Effector memory CD8-positive, alpha-beta T cell (primary cell): ENCODE measurements around the gene NOCT.
"Not testable (repeated sequence)": the region's sequence is repeated elsewhere in the genome, so short reads cannot be mapped to it uniquely, and the experiment has no call there.

Source experiments
- ATAC-seq: fragments of 150-1000 bp; cut with Tn5 transposase; replicated peaks from 2 replicates; pipeline ENCODE4 v1.10.0; 2021; ENCODE audit warnings: mild to moderate bottlenecking, moderate library complexity
- DNase-seq, 3 experiments: peaks; one replicate each; pipeline ENCODE4 v3.0.0; 2021
- H3K27ac Mint-ChIP-seq, 2 donors: one replicate each; pipeline ENCODE4 v1.8.0; 2022; ENCODE audit warnings: mild to moderate bottlenecking in 2 of 2, mixed read lengths in 2 of 2, moderate library complexity in 2 of 2
- H3K27me3 Mint-ChIP-seq, 2 donors: one replicate each; pipeline ENCODE4 v1.8.0; 2022; ENCODE audit warnings: mixed read lengths in 2 of 2
- H3K36me3 Mint-ChIP-seq: one replicate; pipeline ENCODE4 v1.8.0; 2022; ENCODE audit warnings: mild to moderate bottlenecking, moderate library complexity, mixed read lengths; ENCODE audit not compliant: insufficient read depth
- H3K4me1 Mint-ChIP-seq, 2 donors: one replicate each; pipeline ENCODE4 v1.8.0; 2022; ENCODE audit warnings: low read depth in 2 of 2, mixed read lengths in 2 of 2
- H3K4me3 Mint-ChIP-seq, 2 donors: one replicate each; pipeline ENCODE4 v1.8.0; 2022; ENCODE audit warnings: mild to moderate bottlenecking in 2 of 2, mixed read lengths in 2 of 2, moderate library complexity in 2 of 2
- H3K9me3 Mint-ChIP-seq, 2 donors: one replicate each; pipeline ENCODE4 v1.8.0; 2022; ENCODE audit warnings: mixed read lengths in 2 of 2

The NOCT gene

DNA sequence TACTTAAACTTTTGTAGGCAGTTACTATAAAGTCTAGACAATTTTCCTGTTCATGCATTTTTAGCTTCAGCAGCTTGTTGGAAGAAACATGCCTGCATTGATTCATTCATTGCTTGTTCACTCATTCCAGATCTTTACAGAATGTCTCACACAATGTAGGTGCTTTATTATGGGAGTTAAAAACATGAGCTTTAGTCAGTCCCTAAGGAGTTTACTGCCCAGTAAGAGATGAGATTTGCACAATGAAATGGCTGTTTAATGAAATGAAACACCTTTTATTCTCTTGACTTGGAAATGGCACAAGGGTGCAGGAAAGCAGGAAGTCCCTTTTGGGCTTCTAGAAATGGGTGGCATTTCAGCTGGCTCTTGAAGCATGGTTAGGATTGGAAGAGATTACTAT, 2.9 kb downstream of the NOCT start:
- Mint-ChIP-seq H3K27me3 (no peaks in the 10 kb centered on the region), H3K36me3 (peaks cover 23% of the 10 kb centered on the region), H3K4me3 (no peak overlapping the region), H3K27ac (peak overlapping the region in 1 of 2 donors; percentile 9), H3K4me1 (peaks cover 14 to 16% of the 10 kb centered on the region in 2 donors), H3K9me3 (no peaks in the 10 kb centered on the region)
- no peak for DNase-seq
- no peak for ATAC-seq

DNA sequence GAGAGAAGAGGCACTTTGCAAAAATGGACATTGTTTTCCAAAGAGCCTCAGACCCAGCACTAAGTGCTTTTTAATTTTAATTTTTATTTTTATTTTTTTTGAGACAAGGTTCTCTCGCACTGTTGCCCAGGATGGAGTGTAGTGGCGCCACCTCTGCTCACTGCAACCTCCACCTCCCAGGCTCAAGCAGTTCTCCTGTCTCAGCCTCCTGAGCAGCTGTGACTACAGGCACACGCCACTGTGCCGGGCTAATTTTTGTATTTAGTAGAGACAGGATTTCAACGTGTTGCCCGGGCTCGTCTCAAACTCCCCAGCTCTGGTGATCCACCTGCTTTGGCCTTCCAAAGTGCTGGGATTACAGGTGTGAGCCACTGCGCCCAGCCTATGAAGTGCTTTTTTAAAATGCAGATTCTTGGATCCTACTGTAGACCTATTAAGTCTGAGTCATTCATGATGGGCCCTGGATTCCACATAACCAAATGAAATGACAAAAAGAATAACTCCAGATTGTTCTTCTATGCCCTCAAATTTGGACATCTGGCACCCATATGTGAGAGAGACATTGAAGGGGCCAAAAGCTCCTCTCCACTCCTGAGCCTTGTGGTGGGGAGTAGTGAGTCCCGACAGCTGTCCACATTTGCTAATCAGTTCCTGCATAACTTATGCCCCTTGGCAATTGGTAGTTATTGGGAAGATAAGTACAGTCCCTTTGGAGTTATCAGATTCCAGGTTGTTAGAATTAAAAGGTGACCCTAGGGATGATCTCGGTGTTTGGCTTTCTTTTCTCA, 3.6 kb downstream of the NOCT start:
- Mint-ChIP-seq H3K27me3 (no peaks in the 10 kb centered on the region), H3K9me3 (no peaks in the 10 kb centered on the region), H3K4me1 (peaks cover 14 to 16% of the 10 kb centered on the region in 2 donors), H3K27ac (peak overlapping the region in 1 of 2 donors; percentile 44), H3K4me3 (no peak overlapping the region), H3K36me3 (peaks cover 23% of the 10 kb centered on the region)
- DNase-seq (no peak), ATAC-seq (no peak)

DNA sequence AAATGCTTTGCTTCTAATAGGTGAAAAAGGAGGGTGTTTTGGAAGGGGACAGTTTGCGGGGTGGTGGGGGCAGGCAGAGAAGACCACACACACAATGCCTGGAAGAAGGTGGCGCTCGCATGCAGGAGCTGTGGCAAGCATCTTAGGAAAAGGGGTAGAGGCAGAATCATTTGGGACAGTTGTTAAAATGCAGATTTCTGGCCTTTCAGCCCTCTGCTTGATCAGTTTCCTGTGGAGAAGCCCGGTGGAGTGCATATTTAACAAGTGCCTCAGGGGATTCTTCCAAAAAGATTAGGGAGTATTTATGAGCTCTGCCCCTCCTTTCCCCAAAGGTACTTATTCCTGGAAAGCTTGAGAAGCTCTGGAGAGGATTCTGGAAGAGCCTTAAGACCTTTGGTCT, 4.8 kb downstream of the NOCT start:
- no peaks in the 10 kb centered on the region for H3K27me3 Mint-ChIP-seq
- DNase-seq (no peak), ATAC-seq (no peak)
- no peaks in the 10 kb centered on the region for H3K9me3 Mint-ChIP-seq
- H3K36me3 Mint-ChIP-seq, result peaks cover 19% of the 10 kb centered on the region
- H3K4me3 Mint-ChIP-seq, result no peak overlapping the region
- peaks cover 6 to 8% of the 10 kb centered on the region in 2 donors for H3K4me1 Mint-ChIP-seq
- H3K27ac Mint-ChIP-seq, result peak overlapping the region; percentile 41 to 44

DNA sequence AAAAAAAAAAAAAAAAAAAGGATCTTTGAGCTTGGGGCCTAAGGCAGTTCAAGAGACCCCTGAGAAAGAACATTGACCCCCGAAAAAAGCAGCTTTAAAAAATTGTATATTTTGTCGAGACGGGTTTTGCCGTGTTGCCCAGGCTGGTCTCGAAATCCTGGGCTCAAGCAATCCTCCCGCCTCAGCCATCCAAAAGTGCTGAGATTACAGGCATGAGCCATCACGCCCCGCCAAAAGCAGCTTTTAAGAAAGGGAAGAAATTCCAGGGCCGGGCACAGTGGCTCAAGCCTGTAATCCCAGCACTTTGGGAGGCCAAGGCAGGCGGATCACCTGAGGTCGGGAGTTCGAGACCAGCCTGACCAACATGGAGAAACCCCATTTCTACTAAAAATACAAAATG, 5.5 kb downstream of the NOCT start:
- H3K36me3 Mint-ChIP-seq, result peaks cover 14% of the 10 kb centered on the region
- not testable (repeated sequence) for DNase-seq, H3K4me3 Mint-ChIP-seq, H3K9me3 Mint-ChIP-seq, H3K4me1 Mint-ChIP-seq, H3K27me3 Mint-ChIP-seq, ATAC-seq, H3K27ac Mint-ChIP-seq

DNA sequence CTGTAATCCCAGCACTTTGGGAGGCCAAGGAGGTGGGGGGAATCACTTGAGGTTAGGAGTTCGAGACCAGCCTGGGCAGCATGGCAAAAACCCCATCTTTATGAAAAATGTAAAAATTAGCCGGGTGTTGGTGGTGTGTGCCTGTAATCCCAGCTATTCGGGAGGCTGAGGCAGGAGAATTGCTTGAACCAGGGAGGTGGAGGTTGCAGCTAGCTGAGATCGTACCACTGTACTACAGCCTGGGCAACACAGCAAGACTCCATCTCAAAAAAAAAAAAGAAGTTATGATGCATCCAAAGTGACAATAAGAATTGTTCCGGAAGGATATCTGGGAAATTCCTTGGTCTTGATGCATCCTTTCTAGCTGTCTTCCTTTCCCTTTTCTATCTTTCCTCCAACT, 7.3 kb downstream of the NOCT start:
- ATAC-seq (no peak), DNase-seq (no peak)
- no peaks in the 10 kb centered on the region for H3K27me3 Mint-ChIP-seq
- no peaks in the 10 kb centered on the region for H3K9me3 Mint-ChIP-seq
- no peak overlapping the region for H3K4me3 Mint-ChIP-seq
- no peak overlapping the region for H3K27ac Mint-ChIP-seq
- H3K36me3 Mint-ChIP-seq, result peaks cover 6% of the 10 kb centered on the region
- H3K4me1 Mint-ChIP-seq, result peaks cover 6 to 8% of the 10 kb centered on the region in 2 donors

DNA sequence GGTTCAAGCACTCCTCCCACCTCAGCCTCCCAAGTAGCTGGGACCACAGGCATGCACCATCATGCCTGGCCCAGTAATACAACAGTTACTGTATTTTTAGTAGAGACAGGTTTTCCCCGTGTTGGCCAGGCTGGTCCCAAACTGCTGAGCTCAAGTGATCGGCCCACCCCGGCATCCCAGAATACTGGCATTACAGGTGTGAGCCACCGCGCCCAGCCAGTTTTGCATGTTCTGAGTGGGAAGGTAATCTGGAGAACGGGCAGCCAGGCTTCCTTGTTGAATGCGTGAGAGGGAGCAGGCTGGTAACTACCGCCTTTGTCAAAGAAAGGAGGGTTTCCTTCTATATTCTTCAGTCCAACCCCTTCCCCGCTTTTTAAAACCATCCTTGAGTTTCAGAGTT, 9.1 kb downstream of the NOCT start:
- Mint-ChIP-seq H3K4me3 (no peak overlapping the region), H3K27me3 (no peaks in the 10 kb centered on the region), H3K27ac (peak overlapping the region in 1 of 2 donors; percentile 57), H3K4me1 (no peaks in the 10 kb centered on the region), H3K36me3 (peaks cover 18% of the 10 kb centered on the region), H3K9me3 (no peaks in the 10 kb centered on the region)
- ATAC-seq (no peak), DNase-seq (no peak)

DNA sequence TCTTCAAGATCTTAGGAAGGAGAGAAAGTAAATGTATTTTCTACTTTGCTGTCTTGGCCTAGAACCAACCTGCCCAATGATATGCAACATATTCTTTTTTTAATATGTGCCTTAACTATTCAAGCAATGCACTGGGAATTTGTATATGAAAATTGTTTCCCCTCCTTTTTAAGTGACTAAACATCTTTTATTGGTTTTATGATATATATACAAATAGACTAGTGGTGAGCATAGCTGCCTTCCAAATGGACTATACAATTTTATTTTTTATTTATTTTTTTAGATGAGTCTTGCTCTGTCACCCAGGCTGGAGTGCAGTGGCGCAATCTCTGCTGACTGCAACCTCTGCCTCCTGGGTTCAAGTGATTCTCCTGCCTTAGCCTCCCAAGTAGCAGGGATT, 10.3 kb downstream of the NOCT start:
- DNase-seq, result no peak
- Mint-ChIP-seq H3K4me1 (peaks cover 2 to 4% of the 10 kb centered on the region in 2 donors), H3K36me3 (peaks cover 14% of the 10 kb centered on the region), H3K27me3 (no peaks in the 10 kb centered on the region), H3K9me3 (no peaks in the 10 kb centered on the region), H3K27ac (no peak overlapping the region), H3K4me3 (no peak overlapping the region)
- no peak for ATAC-seq

DNA sequence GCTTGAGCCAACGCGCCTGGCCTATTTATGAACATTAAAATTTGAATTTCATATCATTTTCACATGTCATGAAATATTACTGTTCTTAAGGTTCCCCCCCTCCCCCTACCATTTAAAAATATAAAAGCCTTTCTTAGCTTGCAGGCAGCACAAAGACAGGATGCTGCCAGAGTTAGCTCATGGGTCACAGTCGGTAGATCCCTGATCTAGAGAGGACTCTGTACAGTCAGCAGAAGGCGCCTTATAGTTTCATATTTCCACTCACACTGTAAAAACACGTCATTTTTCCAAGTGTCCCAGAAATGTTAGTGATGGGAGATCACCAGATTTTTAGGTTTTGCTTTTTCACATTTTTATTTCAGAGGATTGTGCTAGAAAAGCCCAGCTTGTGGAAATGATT, 12.2 kb downstream of the NOCT start:
- peaks cover 17% of the 10 kb centered on the region for H3K36me3 Mint-ChIP-seq
- H3K27ac Mint-ChIP-seq, result no peak overlapping the region
- H3K27me3 Mint-ChIP-seq, result no peaks in the 10 kb centered on the region
- peaks cover 4 to 5% of the 10 kb centered on the region in 2 donors for H3K4me1 Mint-ChIP-seq
- no peak overlapping the region for H3K4me3 Mint-ChIP-seq
- no peak for DNase-seq
- ATAC-seq, result no peak
- no peaks in the 10 kb centered on the region for H3K9me3 Mint-ChIP-seq

DNA sequence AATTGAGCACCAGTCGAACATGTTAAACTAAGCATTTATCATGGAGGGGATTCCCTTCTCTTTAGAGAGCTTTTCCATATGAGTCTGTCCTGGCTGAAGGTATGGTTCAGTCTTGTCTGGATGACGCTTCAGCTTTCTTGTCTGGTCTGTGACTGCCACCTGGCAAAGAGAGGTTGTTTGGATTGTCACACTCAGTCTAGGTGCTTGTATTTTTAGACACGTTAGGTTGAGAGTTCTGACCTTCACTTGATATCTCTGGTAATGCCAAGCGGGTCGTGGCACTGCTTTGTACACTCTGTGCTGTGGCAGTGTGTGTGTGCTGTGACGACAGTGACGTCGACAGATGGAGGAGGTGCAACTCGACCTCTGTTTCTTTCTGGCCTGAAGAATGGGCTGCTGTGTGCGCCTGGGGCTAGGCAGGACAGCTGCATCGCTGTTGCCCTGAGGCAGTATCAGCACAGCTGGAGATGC, 12.6 kb downstream of the NOCT start:
- no peak for ATAC-seq
- Mint-ChIP-seq H3K27me3 (no peaks in the 10 kb centered on the region), H3K4me3 (no peak overlapping the region), H3K4me1 (peaks cover 4 to 5% of the 10 kb centered on the region in 2 donors), H3K9me3 (no peaks in the 10 kb centered on the region), H3K27ac (no peak overlapping the region), H3K36me3 (peaks cover 21% of the 10 kb centered on the region)
- DNase-seq, result no peak

DNA sequence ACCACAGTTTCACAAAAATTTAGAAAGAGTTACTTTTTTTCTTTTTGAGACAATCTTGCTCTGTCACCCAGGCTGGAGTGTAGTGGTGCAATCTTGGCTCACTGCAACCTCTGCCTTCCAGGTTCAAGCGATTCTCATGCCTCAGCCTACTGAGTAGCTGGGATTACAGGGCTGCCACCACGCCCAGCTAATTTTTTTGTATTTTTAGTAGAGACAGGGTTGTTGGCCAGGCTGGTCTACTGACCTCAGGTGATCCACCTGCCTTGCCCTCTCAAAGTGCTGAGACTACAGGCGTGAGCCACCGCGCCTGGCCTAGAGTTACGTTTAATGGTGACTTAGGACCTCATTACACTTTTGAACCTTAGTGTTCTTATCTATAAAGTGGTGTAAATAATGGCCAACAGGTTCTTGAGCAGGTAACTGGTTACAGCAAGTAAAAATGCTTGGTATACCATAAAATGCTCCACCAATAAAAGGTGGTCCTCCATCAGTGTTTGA, 14.3 kb downstream of the NOCT start:
- H3K27me3 Mint-ChIP-seq, H3K4me3 Mint-ChIP-seq, H3K9me3 Mint-ChIP-seq, ATAC-seq, H3K4me1 Mint-ChIP-seq, DNase-seq, H3K27ac Mint-ChIP-seq: not testable (repeated sequence)
- peaks cover 30% of the 10 kb centered on the region for H3K36me3 Mint-ChIP-seq

DNA sequence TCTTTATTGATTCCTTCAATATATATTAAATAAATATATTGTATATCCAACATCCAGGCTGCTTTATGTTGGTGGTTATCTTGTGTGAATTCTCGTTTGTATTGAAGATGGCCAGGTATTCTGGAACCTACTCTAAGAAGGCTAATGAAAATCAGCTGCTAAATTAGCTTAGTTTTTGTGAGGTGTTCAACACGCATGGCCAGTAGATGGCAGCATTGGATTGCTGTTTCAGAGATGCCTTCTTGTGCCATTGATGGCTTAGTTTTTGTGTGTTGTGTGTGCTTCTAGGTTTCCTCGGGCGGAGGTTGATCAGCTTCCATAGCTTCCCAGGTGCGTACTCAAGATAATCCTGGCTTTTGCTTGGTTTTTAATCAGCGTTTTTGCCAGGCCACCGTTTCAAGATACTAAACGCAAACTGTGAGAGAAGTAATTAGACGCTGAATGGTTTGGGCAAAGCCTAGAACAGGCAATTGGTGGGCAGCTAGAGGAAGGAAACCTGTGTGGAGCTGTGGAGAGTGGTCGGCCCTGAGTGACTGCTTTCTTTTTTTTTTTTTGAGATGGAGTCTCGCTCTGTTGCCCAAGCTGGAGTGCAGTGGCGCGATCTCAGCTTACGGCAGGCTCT, 15.1 kb downstream of the NOCT start:
- no peaks in the 10 kb centered on the region for H3K27me3 Mint-ChIP-seq
- H3K27ac Mint-ChIP-seq, result no peak overlapping the region
- ATAC-seq (peak; percentile 83), DNase-seq (peak; percentile 74 to 79 (median 79))
- H3K4me3 Mint-ChIP-seq, result no peak overlapping the region
- H3K36me3 Mint-ChIP-seq, result peaks cover 30% of the 10 kb centered on the region
- peaks cover 8 to 9% of the 10 kb centered on the region in 2 donors for H3K4me1 Mint-ChIP-seq
- H3K9me3 Mint-ChIP-seq, result no peaks in the 10 kb centered on the region

DNA sequence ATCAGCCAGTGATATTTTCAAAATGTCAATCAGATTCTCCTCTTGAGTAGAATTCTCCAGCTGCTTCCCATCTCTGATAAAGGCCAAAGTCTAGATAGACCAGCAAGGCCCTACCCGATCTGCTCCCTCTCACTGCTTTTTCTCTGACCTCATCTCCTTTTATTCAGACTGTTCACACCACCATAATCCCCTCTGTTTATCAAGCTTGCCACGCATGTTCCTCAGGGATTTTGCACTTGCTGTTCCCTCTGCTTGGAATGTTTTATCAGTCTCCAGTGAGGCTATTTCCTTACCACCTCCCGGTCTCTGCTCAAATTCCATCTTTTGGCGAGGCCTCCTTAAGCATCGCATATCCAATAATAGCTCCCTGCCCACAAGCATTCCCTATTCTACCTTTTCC, 20.1 kb downstream of the NOCT start:
- Mint-ChIP-seq H3K9me3 (no peaks in the 10 kb centered on the region), H3K27ac (peak overlapping the region; percentile 1 to 57), H3K4me3 (no peak overlapping the region), H3K36me3 (peaks cover 37% of the 10 kb centered on the region), H3K27me3 (no peaks in the 10 kb centered on the region), H3K4me1 (peaks cover 7 to 8% of the 10 kb centered on the region in 2 donors)
- ATAC-seq, result no peak
- no peak for DNase-seq

DNA sequence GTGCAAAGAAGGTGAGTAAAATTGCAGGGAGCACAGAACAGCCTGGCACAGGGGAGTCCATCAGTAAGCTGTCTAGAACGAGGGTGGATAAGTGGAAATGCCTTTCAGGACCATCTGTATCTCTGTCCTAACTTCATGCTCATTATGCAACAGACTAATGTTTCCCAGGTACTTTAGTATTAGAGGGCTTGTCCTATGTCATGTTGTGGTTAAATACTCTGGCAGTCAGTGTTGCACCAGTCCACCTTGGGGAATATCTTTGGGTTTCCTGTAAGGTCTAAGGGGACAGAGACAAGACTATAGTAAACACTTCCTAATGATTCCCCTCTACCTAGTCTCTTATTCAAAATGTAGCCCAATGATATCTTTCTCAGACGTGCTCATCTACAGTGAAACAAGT, 21.3 kb downstream of the NOCT start:
- Mint-ChIP-seq H3K9me3 (no peaks in the 10 kb centered on the region), H3K27ac (peak overlapping the region in 1 of 2 donors; percentile 23), H3K27me3 (no peaks in the 10 kb centered on the region), H3K4me3 (no peak overlapping the region), H3K36me3 (peaks cover 35% of the 10 kb centered on the region), H3K4me1 (peaks cover 7 to 8% of the 10 kb centered on the region in 2 donors)
- ATAC-seq (no peak), DNase-seq (no peak)
